Measurements from ENCODE around the gene CDH4.

The CDH4 gene

GRCh38 chr20:61281286-61281795, 29.3 kb downstream of the CDH4 start:
- DNase-seq (ENCODE audit: low read depth): no peak

DNA sequence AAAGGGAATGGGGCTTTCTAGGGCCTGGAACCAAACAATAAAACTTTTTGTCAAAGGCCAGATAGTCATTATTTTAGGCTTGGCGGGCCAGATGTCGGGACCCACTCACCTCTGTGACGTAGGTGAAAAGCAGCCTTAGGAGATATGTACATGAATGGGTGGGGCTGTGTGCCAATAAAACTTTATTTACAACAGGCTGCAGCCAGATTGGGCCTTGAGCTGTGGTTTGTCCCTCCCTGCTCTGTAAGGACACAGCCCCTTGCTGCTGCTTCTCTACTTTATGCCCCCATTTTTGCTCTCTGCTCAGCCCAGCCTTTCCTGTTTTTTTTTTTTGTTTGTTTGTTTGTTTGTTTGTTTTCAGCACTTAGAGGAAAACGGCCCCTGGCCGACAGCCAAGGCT, 32.7 kb downstream of the CDH4 start:
- DNase-seq (ENCODE audit: low read depth): no peak

GRCh38 chr20:61285152-61285645, 33.1 kb downstream of the CDH4 start:
- no peak for DNase-seq (ENCODE audit: low read depth)

DNA sequence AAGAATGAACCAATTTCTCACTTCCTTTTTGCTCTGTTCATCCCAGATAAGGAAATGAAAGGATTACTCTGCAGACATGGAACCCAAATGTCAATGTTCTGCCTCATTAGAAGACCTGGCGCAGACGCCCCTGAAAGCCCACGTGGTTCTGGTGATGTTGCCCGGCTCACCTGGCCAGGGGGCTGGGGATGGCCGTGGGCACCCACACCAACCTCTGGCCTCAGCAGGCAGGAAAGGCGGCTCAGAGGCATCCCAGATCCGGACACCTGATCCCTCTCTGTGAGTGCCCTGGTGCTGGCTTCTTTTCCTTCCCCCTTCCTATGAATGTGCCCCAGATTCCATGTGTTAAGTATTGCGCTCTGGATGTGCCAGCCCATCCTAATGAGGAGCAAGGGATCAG, 33.6 kb downstream of the CDH4 start:
- DNase-seq (ENCODE audit: low read depth): no peak

DNA sequence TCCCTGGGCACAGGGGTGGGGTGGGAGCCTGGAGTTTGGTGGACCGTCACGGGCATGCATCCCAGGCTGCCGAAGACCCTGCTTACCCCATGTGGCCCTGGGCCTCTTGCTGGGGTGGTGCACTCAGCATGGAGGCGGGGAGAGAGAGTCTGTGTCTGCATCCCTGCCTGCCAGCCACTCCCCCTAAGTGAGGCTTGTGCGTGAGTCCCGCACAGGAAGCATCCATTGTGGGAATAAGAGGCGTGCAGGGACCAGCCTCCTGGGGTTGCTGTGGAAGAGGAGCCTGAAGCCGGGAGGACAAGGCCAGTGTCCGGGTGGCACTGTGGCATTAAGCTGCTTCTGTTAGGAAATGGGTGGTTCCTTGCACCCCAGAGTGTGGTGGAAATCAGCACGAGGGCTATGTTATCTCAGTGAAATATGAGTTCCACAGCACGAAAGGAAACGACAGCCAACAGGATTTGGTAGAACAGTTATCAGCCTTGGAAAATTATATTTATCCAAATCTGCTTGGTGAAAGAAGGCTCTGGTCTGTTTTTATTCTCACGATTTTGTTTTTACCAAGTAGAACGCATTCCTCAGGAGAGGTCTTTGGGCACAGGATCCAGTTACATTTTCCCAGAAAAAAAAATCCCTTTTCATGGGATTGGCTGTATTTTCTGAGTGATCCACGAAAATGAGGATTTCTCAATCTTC, 35.7 kb downstream of the CDH4 start:
- DNase-seq (ENCODE audit: low read depth): no peak

DNA sequence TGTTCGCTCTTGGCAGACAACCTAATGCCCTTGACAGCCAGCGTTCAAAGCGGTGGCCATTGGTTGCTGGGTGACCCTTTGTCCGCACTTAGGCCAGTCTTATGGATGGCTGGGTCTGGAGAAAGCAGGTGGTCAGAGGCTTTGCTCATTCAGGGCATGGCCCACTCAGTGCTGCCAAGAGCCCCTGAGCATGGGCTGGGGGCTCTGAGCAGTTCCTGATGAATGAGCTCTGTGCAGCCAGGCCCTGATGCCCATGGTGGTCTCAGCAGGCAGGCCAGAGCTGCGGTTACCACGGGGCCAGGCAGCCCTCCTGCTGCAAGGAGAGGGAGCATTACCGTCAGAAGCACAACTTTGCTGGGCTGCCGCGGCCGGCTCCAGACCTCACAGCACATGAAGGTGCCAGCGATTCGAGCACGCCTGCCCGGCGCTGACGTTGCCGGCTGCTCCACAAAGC, 36.3 kb downstream of the CDH4 start:
- DNase-seq (ENCODE audit: low read depth): no peak

GRCh38 chr20:61289166-61289565, 37.1 kb downstream of the CDH4 start:
- no peak for DNase-seq (ENCODE audit: low read depth)

- no peak for DNase-seq (ENCODE audit: low read depth)
Observed at GRCh38 chr20:61290721-61291120, 38.7 kb downstream of the CDH4 start.

- DNase-seq (ENCODE audit: low read depth): no peak
Observed at GRCh38 chr20:61291166-61291829, 39.2 kb downstream of the CDH4 start.

DNA sequence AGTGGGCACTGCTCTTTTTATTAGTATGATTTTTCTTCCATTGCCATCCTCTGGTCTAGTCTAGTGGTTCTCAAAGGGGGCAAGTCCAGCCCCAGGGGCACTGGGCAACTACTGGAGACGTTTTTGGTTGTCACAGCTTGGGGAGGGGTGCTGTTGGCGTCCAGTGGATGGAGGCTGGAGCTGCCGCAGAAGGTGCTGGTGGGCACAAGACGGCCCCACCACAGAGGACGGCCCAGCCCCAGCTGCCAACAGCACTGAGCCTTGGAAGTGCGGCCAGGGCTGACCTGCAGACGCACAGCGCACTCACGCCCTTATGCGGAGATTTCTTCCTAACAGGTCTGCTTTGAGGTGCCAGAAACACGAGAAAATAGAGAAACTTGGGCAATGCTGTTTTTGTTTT, 40.3 kb downstream of the CDH4 start:
- no peak for DNase-seq (ENCODE audit: low read depth)

DNA sequence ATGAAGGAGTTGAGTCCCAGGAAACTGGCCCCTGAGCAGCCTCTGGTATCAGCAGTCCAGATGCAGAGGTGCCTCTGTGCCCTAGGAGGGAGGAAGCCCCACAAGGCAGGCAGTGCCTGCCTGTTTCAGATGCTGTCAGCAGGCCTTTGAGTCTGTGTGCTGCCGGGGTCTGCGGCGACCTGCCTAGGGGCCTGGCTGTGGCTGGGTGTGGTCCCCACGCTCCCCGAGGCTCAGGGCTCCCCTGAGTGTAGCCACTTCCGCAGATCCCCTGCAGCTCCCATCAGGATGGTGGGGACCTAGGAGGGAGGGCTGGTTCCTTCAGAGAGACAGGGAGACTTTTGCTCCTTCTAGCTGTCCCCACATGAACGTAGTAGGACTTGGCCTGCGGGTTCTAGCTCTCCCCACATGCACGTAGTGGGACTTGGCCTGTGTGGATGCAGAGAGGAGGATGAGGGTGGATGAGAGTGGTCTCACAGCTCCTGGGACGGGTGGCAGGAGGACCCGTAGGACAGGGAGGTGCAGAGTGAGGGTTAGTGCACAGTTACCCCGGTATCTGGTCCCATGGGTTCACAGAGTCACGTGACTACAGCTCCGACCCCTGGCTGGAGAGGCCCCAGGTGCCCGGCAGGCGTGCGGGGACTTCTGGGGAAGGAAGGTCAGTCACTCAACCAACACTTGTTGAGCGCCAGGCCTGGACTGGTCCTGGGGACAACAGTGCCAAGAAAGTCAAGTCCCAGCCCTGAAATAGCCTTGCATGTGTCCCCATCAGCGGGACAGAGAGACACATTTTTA, 41.0 kb downstream of the CDH4 start:
- DNase-seq (ENCODE audit: low read depth): no peak

- DNase-seq (ENCODE audit: low read depth): no peak
Observed at GRCh38 chr20:61293951-61294350, 41.9 kb downstream of the CDH4 start.

- no peak for DNase-seq (ENCODE audit: low read depth)
Observed at GRCh38 chr20:61295249-61295648, 43.2 kb downstream of the CDH4 start.

GRCh38 chr20:61295682-61296628, 43.9 kb downstream of the CDH4 start:
- no peak for DNase-seq (ENCODE audit: low read depth)

DNA sequence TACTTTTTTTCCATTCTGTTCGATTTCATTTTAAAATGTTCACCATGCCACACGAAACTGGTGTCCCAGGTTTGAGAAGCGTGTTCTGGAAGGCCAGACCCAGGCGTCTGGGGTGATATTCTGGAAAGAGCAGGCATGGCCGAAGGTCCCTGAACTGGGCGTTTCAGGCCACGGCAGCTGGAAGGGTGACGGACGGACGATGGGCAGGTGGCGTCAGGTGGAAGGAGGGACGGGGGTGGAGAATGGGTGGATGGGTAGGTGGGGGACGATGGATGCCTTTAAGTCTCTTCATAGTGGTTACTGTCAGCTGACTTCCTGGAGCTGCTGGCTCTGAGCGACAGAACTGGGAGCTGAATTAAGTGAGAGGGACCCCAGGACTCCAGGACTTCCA, 44.6 kb downstream of the CDH4 start:
- DNase-seq (ENCODE audit: low read depth): no peak

GRCh38 chr20:61297491-61297890, 45.4 kb downstream of the CDH4 start:
- DNase-seq (ENCODE audit: low read depth): no peak

- no peak for DNase-seq (ENCODE audit: low read depth)
Observed at GRCh38 chr20:61297986-61298385, 45.9 kb downstream of the CDH4 start.

DNA sequence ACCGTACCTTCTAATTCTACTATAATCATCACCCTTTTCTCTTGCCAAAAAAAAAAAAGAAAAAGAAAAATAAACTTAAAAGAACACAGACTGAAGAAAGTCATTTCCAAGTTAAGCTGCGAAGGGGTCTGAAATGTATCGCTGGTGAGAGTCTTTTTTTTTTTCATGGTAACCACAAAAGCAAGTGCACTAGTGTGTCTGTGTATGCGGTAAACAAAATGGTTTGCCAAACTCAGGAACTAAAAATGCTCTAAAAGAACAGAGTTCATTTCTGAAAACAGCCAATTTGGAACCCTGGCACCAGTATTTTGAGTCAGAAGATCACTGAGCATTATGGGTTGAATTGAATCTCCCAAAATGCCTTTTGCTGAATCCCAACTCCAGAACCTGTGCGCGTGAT, 46.6 kb downstream of the CDH4 start:
- DNase-seq (ENCODE audit: low read depth): no peak

GRCh38 chr20:61299104-61299503, 47.0 kb downstream of the CDH4 start:
- DNase-seq (ENCODE audit: low read depth): no peak

DNA sequence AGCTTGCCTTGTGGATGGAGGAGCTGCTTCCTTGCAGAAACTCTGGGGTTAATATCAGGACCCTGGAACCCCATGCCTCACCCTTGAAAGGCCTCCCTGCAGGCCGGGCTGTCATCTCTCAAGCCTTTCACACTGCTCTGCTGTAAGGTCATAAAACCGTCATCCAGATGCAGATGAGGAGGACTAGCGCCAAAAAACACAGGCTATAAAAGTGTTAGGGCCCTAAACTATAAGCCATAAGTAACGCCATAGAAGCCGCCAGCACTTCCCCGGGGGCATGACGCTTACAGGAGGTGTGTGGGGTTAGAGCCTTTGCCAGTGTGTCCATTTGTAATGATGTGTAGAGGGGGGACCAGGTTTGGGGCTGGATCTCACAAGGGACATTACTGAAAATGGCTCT, 47.6 kb downstream of the CDH4 start:
- DNase-seq (ENCODE audit: low read depth): no peak

- DNase-seq (ENCODE audit: low read depth): no peak
Observed at GRCh38 chr20:61300293-61300692, 48.2 kb downstream of the CDH4 start.

DNA sequence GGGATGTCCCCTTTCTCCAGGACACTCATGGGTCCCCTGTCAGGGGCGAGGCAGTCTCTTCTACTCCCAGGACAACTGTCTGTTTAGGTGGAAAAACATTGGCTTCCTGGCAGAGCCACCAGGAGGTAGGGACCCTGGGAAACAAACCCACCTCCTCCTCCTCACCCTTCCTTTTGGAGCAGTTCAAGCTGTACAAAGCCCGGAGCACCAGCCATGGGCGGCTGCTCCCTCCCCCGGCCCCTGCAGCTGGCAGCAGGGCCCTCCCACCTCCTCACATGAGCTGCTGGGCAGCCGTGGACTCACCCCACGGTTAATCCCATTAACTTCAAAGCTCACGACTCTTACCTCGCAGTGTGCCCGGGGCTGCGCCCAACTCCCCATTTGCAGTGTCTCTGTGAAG, 48.6 kb downstream of the CDH4 start:
- no peak for DNase-seq (ENCODE audit: low read depth)
